ENCODE measurements around the gene RPP25. TPM values are rescaled to one million over a fixed set of nuclear protein-coding genes. Genes with fewer than 3 reads are reported as not detected.

Gene RPP25
- total RNA-seq, 3 donors from 2014 or later (not counting 1 experiment from before 2014, with no cell fraction given) = 0.21 to 0.84 (median 0.50) TPM

- 86% methylated on average over 1 of the region's 4 CpGs for WGBS (ENCODE audit: insufficient coverage)
- intact Hi-C loops (cut with micrococcal nuclease) = no loop called here
These were observed 21.0 kb upstream of the RPP25 start for GRCh38 chr15:74977599-74977998.

GRCh38 chr15:74976159-74976558 lies 19.6 kb upstream of the RPP25 start:
- Mint-ChIP-seq H3K36me3 (no peaks in the 10 kb centered on the region), H3K27me3 (ENCODE audit: low read depth in 2 of 2) (peaks cover 8 to 20% of the 10 kb centered on the region in 2 donors), H3K9me3 (no peaks in the 10 kb centered on the region), H3K27ac (no peak overlapping the region), H3K4me1 (no peaks in the 10 kb centered on the region), H3K4me3 (no peak overlapping the region)
- Histone ChIP-seq H3K4me3 (ENCODE audit: low read length) (no peak overlapping the region), H3K9me3 (ENCODE audit: control insufficient read depth, insufficient read depth, low read length) (no peaks in the 10 kb centered on the region), H3K4me1 (ENCODE audit: control insufficient read depth, insufficient read depth, low read length) (no peaks in the 10 kb centered on the region), H3K36me3 (ENCODE audit: control insufficient read depth, insufficient read depth, low read length) (no peaks in the 10 kb centered on the region), H3K27ac (ENCODE audit: low read length) (no peak overlapping the region), H3K27me3 (ENCODE audit: control insufficient read depth, insufficient read depth, low read length) (no peaks in the 10 kb centered on the region)
- ATAC-seq (no peak), DNase-seq (no peak)
- intact Hi-C loops (cut with micrococcal nuclease) = no loop called here
- WGBS (ENCODE audit: insufficient coverage) = 91% methylated on average over 1 of the region's 1 CpG
- TF ChIP-seq, protein P1, sequence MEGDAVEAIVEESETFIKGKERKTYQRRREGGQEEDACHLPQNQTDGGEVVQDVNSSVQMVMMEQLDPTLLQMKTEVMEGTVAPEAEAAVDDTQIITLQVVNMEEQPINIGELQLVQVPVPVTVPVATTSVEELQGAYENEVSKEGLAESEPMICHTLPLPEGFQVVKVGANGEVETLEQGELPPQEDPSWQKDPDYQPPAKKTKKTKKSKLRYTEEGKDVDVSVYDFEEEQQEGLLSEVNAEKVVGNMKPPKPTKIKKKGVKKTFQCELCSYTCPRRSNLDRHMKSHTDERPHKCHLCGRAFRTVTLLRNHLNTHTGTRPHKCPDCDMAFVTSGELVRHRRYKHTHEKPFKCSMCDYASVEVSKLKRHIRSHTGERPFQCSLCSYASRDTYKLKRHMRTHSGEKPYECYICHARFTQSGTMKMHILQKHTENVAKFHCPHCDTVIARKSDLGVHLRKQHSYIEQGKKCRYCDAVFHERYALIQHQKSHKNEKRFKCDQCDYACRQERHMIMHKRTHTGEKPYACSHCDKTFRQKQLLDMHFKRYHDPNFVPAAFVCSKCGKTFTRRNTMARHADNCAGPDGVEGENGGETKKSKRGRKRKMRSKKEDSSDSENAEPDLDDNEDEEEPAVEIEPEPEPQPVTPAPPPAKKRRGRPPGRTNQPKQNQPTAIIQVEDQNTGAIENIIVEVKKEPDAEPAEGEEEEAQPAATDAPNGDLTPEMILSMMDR (IDR thresholded peaks at IDR 0.05) = no peak

More at GRCh38 chr15:74977599-74977998, 21.0 kb upstream of the RPP25 start:
- no peak overlapping the region for H3K4me3 Mint-ChIP-seq
- H3K4me1 Mint-ChIP-seq = no peaks in the 10 kb centered on the region
- no peak for ATAC-seq
- H3K27ac Mint-ChIP-seq = no peak overlapping the region
- H3K27me3 Mint-ChIP-seq (ENCODE audit: low read depth in 2 of 2) = peaks cover 8 to 19% of the 10 kb centered on the region in 2 donors
- Histone ChIP-seq H3K36me3 (ENCODE audit: control insufficient read depth, insufficient read depth, low read length) (no peaks in the 10 kb centered on the region), H3K27me3 (ENCODE audit: control insufficient read depth, insufficient read depth, low read length) (no peaks in the 10 kb centered on the region), H3K4me3 (ENCODE audit: low read length) (no peak overlapping the region), H3K4me1 (ENCODE audit: control insufficient read depth, insufficient read depth, low read length) (no peaks in the 10 kb centered on the region), H3K27ac (ENCODE audit: low read length) (no peak overlapping the region), H3K9me3 (ENCODE audit: control insufficient read depth, insufficient read depth, low read length) (no peaks in the 10 kb centered on the region)
- no peak for DNase-seq
- H3K9me3 Mint-ChIP-seq = no peaks in the 10 kb centered on the region
- TF ChIP-seq, protein P1 (IDR thresholded peaks at IDR 0.05) = no peak
- no peaks in the 10 kb centered on the region for H3K36me3 Mint-ChIP-seq

GRCh38 chr15:74967670-74968069 lies 11.1 kb upstream of the RPP25 start:
- Histone ChIP-seq H3K4me1 (ENCODE audit: control insufficient read depth, insufficient read depth, low read length) (no peaks in the 10 kb centered on the region), H3K36me3 (ENCODE audit: control insufficient read depth, insufficient read depth, low read length) (no peaks in the 10 kb centered on the region), H3K4me3 (ENCODE audit: low read length) (no peak overlapping the region), H3K27ac (ENCODE audit: low read length) (no peak overlapping the region), H3K9me3 (ENCODE audit: control insufficient read depth, insufficient read depth, low read length) (no peaks in the 10 kb centered on the region), H3K27me3 (ENCODE audit: control insufficient read depth, insufficient read depth, low read length) (no peaks in the 10 kb centered on the region)
- DNase-seq (no peak), ATAC-seq (no peak)
- intact Hi-C loops (cut with micrococcal nuclease) = no loop called here
- Mint-ChIP-seq H3K36me3 (no peaks in the 10 kb centered on the region), H3K27ac (no peak overlapping the region), H3K27me3 (ENCODE audit: low read depth in 2 of 2) (peaks cover 6 to 7% of the 10 kb centered on the region in 2 donors), H3K4me3 (no peak overlapping the region), H3K4me1 (no peaks in the 10 kb centered on the region), H3K9me3 (no peaks in the 10 kb centered on the region)
- TF ChIP-seq, protein P1 (IDR thresholded peaks at IDR 0.05) = no peak
- 97% methylated on average over 5 of the region's 5 CpGs for WGBS (ENCODE audit: insufficient coverage)

- Mint-ChIP-seq H3K27ac (no peak overlapping the region), H3K27me3 (ENCODE audit: low read depth in 2 of 2) (peaks cover 30 to 35% of the 10 kb centered on the region in 2 donors), H3K4me3 (no peak overlapping the region), H3K4me1 (no peaks in the 10 kb centered on the region), H3K9me3 (no peaks in the 10 kb centered on the region), H3K36me3 (no peaks in the 10 kb centered on the region)
- Histone ChIP-seq H3K4me1 (ENCODE audit: control insufficient read depth, insufficient read depth, low read length) (no peaks in the 10 kb centered on the region), H3K4me3 (ENCODE audit: low read length) (no peak overlapping the region), H3K27ac (ENCODE audit: low read length) (no peak overlapping the region), H3K36me3 (ENCODE audit: control insufficient read depth, insufficient read depth, low read length) (no peaks in the 10 kb centered on the region), H3K9me3 (ENCODE audit: control insufficient read depth, insufficient read depth, low read length) (no peaks in the 10 kb centered on the region), H3K27me3 (ENCODE audit: control insufficient read depth, insufficient read depth, low read length) (peaks cover 5% of the 10 kb centered on the region)
- ATAC-seq (no peak), DNase-seq (no peak)
- TF ChIP-seq, protein P1 (IDR thresholded peaks at IDR 0.05) = no peak
- 38% methylated on average over 2 of the region's 3 CpGs for WGBS (ENCODE audit: insufficient coverage)
- intact Hi-C loops (cut with micrococcal nuclease) = no loop called here
These were observed 8.2 kb upstream of the RPP25 start for GRCh38 chr15:74964794-74965193.

Data from natural killer cell (primary cell).